Neutrophil (primary cell): ENCODE measurements around the gene HMGA1.

Experiments used
- H3K27ac ChIP-seq: fragments of 200-600 bp; sonication (generic); 2 replicates; pipeline ENCODE4 v1.5.1; 2016; ENCODE audit warnings: mild to moderate bottlenecking, moderate library complexity
- H3K27me3 ChIP-seq: fragments of 200-600 bp; sonication (generic); 2 replicates; pipeline ENCODE4 v1.6.0; 2016; ENCODE audit warnings: mild to moderate bottlenecking
- H3K36me3 ChIP-seq: fragments of 200-600 bp; sonication (generic); 2 replicates; pipeline ENCODE4 v1.5.1; 2017
- H3K4me1 ChIP-seq, 2 experiments: fragments of 200-600 bp in 1 of 2; sonication (generic) in 1 of 2; 1 replicate in 1 of 2; 2 replicates in 1 of 2; pipeline versions ENCODE4 v1.5.1 to v1.6.1; 2013 to 2016; ENCODE audit warnings: low read depth in 1 of 2, low read length in 1 of 2, mild to moderate bottlenecking in 1 of 2, moderate library complexity in 1 of 2; ENCODE audit not compliant: control insufficient read depth in 1 of 2, insufficient read depth in 1 of 2
- H3K4me3 ChIP-seq, 2 experiments: fragments of 200-600 bp in 1 of 2; sonication (generic) in 1 of 2; 1 replicate in 1 of 2; 2 replicates in 1 of 2; pipeline ENCODE4 v1.5.1; 2013 to 2016; ENCODE audit warnings: low read depth in 1 of 2, low read length in 1 of 2, mild to moderate bottlenecking in 1 of 2, moderate library complexity in 1 of 2
- H3K9me3 ChIP-seq: fragments of 200-600 bp; sonication (generic); 2 replicates; pipeline ENCODE4 v1.5.1; 2016
- CTCF ChIP-seq: fragments of 200-600 bp; sonication (generic); IDR thresholded peaks from 2 replicates; pipeline ENCODE4 v1.5.1; 2016; ENCODE audit warnings: antibody characterized with exemption

HMGA1 gene

GRCh38 chr6:34295721-34296120 lies 59.0 kb downstream of the HMGA1 start:
- H3K36me3 ChIP-seq = peaks cover 32% of the 10 kb centered on the region
- TF ChIP-seq CTCF = no peak
- H3K4me3 ChIP-seq = no peak overlapping the region
- peaks cover 0 to 5% of the 10 kb centered on the region in 2 experiments for H3K4me1 ChIP-seq
- peak overlapping the region; percentile 56 for H3K27ac ChIP-seq
- H3K27me3 ChIP-seq = no peaks in the 10 kb centered on the region
- no peaks in the 10 kb centered on the region for H3K9me3 ChIP-seq
